NCI-H524 treated with DMSO at 0.1 percent for 48 hours (cell line): ENCODE measurements around the gene HYI.

ENCODE experiments used
- DNase-seq: peaks from one replicate; lab custom pipeline; 2025; lab: John Stamatoyannopoulos, UW

The HYI gene

GRCh38 chr1:43444151-43444828, 9.4 kb downstream of the HYI start:
- DNase-seq = no peak

- DNase-seq = no peak
Observed at GRCh38 chr1:43443197-43443946, 10.4 kb downstream of the HYI start.

GRCh38 chr1:43442756-43443155, 11.0 kb downstream of the HYI start:
- DNase-seq = no peak

DNA sequence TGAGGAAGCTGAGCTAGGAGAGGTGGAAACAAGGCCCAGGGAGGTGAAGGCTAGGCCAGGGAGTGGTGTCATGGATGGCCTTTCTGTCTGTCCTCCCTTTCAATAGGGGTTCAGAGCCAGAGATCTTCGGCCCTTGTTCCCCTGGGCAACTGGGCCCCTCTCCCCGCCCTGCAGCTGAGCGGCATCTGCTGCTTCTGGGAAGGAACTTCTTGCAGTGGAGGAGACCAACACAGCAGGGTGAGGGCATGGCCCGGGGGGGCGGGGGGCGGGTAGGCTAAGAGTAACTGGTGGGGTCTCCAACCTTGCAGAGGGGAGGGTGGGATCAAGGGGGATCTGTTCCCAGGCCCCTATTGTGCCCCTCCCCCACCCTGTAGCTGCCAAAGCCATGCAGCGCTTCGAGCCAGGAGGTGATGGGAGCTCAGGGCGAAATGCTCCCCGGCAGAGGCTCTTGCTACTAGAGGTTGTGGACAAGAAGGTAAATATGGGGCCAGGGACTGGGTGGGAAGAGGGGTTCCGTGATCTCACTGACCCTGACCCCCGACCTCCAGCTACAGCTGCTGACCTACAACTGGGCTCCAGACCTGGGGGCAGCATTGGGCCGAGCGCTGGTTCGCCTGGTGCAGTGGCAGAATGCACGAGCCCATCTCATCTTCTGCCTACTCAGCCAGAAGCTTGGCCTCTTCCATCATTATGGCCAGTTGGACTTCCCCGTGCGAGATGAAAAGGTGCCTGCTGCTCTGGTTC, 11.7 kb downstream of the HYI start:
- DNase-seq = no peak

DNA sequence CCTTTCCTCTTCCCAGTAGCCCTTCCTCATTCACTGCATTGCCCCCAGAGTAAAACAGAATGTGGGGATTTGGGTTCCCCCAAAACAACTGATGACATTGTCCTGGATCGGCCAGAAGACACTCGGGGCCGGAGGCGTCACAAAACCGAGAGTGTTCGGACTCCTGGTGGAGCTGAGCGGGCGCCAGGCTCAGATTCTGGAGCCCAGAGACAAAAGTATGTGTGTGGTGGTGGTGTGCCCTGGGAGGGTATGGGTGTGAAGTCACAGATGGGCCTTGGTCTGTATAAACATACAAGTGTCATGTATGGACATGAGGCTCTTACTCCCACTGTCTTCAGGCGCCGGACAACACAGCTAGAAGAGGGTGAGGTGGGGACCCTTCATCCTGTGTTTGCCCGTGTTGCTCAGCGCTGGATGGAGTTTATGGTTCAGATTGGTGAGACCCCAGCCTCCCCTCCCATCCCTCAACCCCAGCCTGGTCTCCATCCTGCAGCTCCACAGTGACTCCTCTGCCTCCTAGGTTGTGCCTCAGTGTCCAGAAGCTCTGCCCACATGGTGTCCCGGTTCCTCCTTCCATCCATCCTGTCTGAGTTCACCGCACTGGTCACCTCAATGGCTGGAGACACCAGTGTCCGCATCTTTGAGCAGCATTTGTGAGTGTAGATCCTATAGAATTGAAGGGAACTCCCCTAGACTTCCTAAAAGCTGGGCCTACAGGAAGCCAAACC, 12.4 kb downstream of the HYI start:
- no peak for DNase-seq

DNA sequence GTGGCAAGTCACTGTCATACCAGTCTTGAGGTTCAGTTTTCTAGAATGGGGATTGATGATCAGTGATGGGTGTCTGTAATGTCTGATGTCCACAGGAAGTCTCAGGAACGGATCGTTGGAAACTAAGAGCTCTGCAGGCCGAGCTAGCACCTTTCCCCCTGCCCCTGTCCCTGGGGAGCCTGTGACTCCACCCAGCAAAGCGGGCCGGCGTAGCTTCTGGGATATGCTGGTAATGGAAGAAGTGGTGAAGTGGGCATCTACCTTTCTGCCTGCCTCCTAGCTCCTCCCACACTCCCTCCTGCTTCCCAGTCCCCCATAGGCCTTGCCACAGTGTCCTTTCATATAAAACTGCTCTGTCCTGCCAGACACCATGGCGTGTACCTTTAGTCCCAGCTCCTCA, 13.4 kb downstream of the HYI start:
- no peak for DNase-seq

DNA sequence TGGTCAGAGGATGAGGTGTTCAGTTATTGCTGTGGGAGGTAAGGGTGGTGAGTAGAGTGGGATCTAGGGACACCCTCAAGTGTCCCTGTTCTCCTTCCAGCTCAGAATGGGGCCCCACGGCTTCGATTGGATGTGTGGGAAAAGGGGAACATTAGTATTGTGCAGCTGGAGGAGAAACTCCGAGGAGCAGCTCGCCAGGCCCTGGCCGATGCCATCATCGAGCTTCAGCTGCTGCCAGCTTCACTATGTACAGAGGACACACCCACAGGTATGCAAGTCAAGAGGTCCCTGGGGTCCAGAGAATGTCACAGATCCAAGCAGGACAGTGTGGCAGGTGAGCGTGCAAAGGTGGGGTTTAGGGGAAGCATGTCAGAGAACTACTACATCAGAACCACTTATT, 13.9 kb downstream of the HYI start:
- no peak for DNase-seq

DNA sequence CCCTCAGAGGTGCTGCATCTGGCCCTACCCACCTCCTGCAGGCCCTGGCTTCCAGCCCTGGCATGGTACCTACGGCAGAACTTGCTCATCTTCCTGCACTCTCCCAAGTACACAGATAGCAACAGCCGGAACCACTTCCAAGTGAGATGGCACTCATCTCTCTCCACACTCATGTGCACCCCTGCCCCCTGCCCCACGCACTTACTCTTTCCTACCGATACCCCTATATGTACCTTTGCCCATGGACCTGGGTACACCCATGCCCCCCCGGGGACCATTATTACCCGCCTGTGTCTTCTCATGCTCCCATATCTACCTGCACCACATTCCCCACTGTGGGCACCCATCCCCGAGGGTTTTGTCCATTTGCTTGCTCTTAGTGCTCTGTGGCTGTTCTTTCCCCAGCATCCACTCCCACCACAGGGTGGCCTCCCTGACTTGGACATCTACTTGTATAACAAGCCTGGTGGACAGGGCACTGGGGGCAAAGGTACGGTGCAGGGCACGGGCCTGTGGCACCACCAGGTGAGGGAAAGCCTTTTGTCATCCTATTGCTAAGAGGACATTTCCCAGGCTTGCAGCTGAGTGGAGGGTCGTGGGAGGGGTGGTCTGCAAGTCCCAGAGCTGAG, 14.7 kb downstream of the HYI start:
- DNase-seq = no peak

DNA sequence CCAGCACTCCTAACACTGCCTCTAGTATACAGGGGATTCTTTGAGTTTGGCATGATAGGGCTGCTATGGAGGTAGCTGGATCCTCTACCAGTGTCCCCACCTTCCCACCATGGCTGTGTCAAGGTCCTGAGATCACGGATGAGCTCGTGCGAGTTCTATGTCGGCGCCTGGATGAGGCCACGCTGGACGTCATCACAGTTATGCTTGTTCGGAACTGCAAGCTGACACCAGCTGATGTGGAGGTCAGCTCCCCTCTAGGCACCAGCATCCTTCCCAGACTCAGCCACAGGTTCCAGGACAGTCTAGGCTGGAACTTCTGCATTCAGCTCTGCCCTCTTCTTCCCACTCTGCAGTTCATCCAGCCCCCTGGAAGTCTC, 15.2 kb downstream of the HYI start:
- no peak for DNase-seq

DNA sequence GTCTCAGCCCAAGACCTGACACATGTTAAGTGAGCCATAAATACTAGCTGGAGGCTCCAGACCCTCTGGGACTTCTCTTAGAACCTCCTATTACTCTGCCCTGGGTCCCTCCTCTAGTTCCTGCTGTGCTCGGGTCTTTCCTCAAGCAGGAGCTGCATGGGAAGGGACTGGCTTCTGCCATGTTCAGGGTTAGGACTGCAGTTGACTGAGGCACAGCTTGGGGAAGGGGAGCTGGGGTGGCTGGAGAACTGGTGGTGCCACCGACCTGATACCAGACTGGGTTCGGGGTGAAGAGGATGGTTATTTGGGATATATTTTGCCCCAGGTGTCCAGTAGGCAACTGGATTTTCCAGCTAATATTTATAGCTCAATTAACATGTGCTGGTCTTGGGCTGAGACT, 15.7 kb downstream of the HYI start:
- no peak for DNase-seq

- DNase-seq = no peak
Observed at GRCh38 chr1:43437031-43437973, 16.4 kb downstream of the HYI start.

DNA sequence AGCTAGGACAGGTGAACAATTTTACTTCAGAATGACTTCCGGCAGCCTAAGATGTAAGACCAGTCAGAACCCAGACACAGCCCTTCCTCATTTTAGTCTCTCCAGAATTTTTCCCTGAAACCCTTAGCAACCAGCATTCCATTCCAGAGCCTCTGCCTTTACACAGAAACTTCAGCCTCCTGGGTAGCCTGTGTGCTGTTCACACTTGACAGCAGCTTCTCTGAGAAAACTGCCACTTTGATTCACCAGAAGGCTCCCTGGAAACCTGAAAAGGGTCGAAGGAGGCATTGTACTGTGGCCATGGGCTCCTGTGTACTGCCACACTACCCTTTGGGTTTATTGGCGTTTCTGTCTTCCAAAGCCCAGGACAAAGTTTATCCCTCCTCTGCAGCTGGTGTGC, 17.4 kb downstream of the HYI start:
- DNase-seq = no peak

DNA sequence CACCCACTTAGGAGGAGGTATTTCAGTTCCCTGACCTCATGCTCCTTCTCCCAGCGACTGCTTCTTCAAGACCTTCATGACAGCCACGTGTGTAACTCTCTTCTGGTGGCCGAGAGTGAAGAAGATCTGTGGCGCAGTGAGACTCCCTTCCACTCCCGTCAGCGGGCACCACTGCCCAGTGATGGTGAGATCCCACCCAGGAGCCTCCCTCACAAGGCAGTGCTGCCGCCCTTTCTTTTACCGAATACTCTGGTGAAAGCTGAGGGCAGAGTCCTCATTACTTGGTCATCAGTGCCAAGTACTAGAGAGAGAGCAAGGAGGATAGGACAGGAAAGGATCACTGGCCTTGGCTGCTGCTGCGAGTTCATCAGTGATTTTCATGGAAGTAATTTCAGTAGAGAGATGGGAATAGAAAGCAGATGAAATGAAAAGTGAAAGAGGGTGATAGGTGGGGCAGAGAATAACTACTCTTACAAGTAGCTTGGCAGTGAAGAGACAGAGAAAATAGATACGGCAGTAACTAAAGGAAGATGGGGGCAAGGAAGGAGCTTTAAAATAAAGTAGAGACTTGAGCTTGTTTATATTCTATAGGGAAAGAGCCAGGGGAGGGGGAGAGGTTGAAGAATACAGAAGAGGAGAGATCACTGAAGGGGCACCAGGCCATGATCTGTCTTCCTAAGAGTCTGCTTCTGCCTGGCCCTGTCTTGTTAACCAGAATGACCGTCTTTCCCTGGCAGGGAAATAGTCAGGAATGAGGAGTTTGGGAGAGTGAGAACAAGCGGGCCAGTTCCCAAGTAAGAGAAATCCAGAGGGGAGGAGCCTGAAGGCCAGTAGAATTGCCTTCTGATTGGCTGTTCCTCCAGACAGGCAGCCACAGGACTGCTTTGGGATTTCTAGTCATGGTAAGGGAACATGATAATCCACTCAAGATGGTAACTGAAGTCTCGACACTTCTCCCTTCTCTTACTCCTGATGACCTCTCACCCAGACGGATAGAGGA, 18.3 kb downstream of the HYI start:
- DNase-seq = no peak

DNA sequence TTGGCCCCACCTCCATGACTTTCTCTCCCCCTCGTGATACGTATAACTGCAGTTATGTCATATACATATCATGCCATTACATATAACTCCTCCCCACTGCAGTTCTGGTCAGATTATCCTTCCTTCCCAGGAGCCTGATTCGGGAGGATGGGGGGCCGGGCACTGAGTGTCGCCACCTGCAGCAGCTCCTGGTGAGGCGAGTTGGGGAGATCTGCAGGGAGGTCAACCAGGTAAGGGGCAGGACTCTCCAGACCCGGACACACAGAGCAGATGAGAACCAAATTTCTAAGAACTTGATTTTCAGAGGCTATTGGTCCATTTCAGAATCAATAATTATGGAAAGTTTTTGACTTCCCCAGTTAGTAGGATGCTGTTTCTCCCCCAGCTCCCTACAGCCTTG, 19.5 kb downstream of the HYI start:
- no peak for DNase-seq

GRCh38 chr1:43432907-43433306, 20.8 kb downstream of the HYI start:
- no peak for DNase-seq

DNA sequence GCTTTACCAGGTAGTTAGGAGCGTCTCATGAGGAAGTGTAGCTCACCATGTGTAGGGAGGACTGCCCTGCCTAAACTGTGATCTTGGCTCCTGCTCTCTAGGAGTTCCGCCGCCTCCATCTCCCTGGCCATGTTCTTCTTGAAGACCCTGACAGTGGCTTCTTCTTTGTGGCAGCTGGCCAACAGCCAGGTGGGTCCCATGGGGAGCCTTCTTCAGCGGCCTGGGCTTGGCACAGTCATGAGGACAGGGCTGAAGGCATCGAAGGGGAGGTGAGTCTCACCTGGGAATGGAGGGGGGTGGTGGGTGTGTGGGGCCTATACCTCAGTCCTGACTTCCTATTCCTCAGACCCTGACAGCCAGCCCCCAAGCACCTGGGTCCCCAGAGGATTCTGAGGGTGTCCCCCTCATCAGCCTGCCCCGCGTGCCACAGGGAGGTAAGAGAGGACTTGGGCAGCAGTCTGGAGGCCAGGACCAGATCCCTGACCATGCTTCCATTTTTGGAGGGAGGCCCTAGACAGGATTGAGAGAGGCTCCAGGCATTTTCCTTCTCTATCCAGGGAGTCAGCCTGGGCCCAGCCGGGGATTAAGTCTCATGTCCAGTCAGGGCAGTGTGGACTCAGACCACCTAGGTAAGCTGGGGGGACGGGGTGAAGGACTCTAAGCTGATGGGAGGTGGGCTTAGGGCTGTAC, 21.4 kb downstream of the HYI start:
- DNase-seq = no peak

GRCh38 chr1:43431676-43432075, 22.1 kb downstream of the HYI start:
- DNase-seq = no peak

DNA sequence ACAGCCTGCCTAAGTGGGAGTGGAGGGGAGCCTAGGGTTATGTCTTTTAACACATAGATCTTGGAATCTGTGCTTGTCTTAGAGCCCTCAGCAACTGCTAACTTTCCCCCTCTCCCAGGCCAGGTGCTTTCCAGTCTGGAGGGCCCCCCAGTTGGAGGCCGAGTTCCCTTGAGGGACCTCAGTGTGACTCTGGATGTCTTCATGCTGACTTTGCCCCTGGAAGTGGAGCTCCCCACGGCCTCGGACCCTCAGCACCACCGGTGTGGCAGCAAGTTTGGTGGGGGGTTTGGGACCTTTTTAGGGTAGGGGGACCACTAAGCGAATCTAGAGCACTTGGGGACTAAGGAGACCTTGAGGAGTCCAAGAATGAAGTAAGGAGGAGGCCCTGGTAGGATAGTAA, 22.9 kb downstream of the HYI start:
- DNase-seq = no peak

DNA sequence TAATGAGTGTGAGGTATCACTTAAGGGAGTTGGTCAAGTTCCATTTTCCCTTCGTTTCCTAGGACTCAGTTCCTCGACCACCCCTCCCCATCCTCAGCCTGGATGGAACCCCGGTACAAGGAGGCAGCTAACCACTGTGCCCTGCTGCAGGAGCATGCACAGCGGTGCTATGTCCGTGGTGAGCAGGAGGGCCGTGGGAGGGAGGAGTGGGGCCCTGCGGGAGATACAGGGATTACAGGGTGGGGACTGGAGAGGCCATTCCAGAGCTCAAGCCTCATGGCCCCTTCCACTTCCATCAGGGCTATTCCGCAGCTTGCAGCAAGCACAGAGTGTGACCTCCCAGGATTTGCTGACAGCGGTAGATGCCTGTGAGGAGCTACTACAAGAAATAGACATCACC, 25.8 kb downstream of the HYI start:
- no peak for DNase-seq
